Transverse colon (tissue), 3 donors: ENCODE measurements around the gene ALG3.

Experiments
- CTCF ChIP-seq, 5 experiments: fragments of 200-600 bp in 3 of 5; fragments of 450-650 bp in 2 of 5; sonication (generic) in 3 of 5; IDR thresholded peaks; 1 replicate in 2 of 5; 2 replicates in 3 of 5; pipeline ENCODE4 v1.5.1; 2016 to 2017; ENCODE audit warnings: antibody characterized with exemption in 5 of 5, inconsistent platforms in 3 of 5, mild to moderate bottlenecking in 2 of 5, moderate library complexity in 1 of 5
- EP300 ChIP-seq: sonication (generic); formaldehyde crosslinking; IDR thresholded peaks from one replicate; pipeline ENCODE4 v1.6.1; 2017; ENCODE audit warnings: antibody characterized with exemption, low read depth
- POLR2A ChIP-seq: fragments of 450-650 bp; IDR thresholded peaks from one replicate; pipeline ENCODE4 v1.6.1; 2016; ENCODE audit warnings: antibody characterized with exemption, mild to moderate bottlenecking, moderate library complexity

- TF ChIP-seq CTCF (IDR thresholded peaks at IDR 0.05): no peak
- TF ChIP-seq EP300: no peak
- TF ChIP-seq POLR2A: no peak
Observed at GRCh38 chr3:184239221-184239620, 9.5 kb downstream of the ALG3 start.
